Activated CD8-positive, alpha-beta memory T cell treated with anti-CD3 and anti-CD28 coated beads for 1 hour (primary cell): ENCODE data around the gene CELF6.

ENCODE experiments used
- DNase-seq, 2 donors: peaks; one replicate each; pipeline ENCODE4 v3.0.0-alpha.2; 2020; ENCODE audit warnings: low read depth in 1 of 2; ENCODE audit errors: extremely low read depth in 1 of 2

The CELF6 gene

DNA sequence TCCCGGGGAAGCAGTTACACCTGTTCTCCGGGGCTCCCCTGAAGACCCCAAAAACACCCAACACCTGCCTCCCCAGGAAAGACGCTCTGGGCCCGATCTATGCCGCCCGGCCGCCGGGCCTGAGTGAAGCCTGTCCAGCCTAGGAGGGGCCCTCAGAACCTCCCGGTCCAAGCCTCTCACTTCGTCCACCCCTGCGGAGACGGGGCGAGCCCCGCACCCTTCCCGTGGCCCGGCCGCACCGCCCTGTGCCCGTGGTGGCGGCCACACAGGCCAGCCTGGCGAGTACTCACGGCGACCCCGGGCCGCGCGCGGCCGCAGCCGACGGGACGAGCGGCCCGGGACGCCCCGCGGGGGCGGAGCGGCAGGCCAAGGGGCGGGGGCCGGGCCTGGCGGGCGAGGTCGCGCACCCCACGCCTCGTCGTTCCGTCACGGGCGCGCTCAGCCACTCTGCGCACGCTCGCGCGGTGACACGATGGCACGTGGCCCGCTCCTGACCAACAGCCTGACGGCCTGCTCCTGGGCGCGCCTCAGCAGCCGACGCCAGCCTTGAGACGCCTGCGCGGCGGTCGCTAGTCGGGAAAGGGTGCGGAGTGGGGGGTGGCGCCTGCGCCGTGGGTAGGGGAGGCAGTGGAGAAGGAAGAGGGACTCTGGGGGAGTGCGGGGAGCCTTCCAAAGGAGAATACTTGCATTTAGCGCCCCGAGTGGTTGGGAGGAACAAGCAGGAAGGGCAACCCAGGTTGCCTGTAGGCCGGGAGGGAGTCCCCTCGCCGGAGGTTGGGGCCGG lies 47.6 kb downstream of the CELF6 start, which contains the start of gene PARP6:
Gene PARP6 (minus strand): TSS at position 342 of the 784 bp plus-strand sequence. CDS start 5,077 bp downstream, outside the sequence.
- DNase-seq: peak; percentile 95 to 96

DNA sequence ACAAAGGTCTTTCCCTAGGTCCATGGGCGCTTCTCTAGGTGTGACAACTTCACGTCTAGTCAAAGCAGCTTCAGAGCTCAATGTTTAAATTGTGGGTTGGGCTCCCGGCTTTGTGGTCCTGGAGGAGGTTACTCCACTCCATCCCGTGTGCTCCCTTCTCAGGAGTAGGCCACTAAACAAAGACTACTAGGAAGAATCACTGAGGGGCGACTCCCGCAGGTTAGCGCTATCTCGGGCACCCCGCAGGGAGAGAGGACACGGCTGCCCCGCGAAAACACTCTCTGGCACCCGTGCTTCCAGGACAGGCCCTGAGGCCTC lies 48.1 kb downstream of the CELF6 start:
- no peak for DNase-seq

DNA sequence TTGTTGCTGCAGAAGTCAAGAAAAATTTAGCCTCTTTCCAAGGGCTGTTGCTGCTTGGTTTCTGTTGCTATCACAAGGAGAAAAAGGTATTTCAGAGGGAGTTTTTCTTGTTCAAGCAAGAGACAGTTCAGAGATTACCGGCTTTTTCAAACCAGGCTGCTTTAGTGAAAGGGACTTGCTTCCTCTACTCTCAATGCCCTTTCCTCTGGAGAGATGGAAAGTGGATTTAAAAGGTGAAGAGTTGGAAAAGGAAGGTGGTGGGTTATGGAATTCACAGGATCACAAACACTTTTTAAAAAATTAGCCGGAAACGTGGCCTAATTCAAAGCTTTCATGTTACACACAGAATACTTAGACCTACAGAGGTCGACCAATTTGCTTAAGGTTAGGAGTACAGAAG lies 48.7 kb downstream of the CELF6 start:
- DNase-seq: no peak

DNA sequence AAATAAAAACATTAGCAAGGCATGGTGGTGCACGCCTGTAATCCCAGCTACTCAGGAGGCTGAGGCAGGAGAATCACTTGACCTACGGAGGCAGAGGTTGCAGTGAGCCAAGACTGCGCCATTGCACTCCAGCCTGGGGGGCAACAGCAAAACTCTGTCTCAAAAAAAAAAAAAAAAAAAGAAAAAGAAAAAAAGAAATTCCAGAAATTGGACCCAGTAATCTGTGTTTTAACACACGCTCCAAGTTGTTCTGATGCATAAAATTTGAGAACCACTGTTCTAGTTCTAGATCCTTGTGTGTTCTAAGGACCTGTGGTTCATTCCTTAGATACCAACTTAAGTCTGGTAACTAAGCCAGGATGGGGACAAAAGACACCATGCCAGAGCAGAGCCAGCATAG lies 50.2 kb downstream of the CELF6 start:
- no peak for DNase-seq

DNA sequence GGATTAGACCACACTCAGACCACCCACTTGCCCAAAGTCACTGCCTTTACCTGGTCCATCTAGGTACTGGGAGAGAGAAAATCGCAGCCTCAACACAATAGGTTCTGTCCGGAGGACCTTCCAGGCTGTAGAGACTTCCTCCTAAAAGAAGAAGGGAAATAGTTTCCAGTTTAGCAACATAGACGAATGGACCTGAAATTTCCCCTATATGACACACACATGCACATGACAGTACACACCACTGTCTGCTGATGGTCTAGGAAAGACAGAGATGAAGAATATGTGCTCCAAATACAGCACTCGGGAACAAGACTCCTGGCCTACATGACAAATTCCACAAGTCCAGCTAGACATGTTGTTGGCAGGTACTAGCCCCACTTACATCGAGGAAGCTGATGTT lies 54.9 kb downstream of the CELF6 start:
- DNase-seq: no peak

DNA sequence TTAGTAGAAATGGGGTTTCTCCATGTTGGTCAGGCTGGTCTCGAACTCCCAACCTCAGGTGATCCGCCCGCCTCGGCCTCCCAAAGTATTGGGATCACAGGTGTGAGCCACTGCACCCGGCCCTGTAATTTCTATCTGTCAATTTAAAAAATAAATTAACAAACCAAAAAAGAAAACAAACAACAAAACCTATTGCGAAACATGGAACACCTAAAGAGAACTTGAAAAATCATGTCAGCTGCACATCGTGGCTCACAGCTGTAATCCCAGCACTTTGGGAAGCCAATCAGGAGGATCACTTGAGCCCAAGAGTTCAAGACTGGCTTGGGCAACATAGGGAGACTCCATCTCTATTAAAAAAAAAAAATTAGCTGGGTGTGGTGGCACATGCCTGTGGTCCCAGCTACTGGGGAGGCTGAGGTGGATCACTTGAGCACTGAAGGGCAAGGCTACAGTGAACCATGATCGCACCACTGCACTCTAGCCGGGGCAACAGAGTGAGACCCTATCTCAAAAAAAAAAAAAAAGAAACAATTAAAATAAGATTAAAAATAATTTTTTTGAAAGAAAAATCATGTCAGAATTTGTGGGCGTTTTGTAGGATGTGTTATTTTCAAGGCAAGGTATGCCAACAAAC lies 67.2 kb downstream of the CELF6 start:
- no peak for DNase-seq

DNA sequence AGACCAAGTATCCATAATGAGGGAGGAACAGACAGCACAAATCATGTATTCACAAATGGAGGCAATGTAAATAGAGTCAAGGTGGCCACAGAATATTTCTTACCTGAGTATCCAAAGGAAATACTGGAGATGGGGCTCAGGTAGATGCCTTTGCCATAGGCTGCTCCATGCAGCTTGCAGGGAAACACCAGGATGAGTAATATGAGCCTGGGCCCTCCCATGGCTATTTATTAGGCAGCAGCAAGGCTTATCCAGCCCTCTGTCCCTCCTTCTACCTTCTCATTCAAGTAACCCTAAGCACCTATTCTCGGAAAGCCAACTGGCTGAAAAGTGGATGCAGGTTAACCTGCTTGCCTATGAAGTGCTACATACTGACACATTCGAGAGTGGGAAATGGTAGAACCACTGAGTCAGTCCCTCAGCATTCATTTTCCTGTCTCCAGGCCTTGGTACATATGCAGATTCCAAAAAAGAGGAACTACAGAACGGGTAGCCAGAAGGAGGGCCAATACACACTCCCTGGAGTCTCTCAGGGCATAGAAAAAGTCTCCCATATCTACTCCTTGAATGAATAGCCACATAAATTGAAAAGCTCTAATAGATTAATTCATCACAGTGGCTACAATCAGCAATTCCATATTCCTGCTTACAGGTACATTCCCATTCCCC lies 70.7 kb downstream of the CELF6 start:
- no peak for DNase-seq

DNA sequence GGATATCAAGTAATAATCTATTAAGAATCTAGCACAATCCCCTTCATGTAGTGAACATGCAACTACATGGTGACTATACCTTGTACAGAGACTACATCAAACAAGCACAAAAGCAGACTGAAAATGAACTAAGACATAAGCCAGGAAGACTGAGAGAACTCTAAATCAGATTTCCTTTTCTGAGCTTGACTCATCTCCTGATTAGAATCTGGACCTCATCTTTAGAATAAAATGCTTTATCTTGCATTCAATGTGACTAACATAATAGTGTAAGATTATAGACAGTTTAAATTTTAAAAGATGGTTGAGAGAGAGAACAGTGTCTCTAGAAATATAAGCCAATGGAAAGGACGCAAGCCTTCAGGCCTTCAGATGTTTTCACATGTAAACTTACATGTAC lies 71.4 kb downstream of the CELF6 start:
- no peak for DNase-seq

DNA sequence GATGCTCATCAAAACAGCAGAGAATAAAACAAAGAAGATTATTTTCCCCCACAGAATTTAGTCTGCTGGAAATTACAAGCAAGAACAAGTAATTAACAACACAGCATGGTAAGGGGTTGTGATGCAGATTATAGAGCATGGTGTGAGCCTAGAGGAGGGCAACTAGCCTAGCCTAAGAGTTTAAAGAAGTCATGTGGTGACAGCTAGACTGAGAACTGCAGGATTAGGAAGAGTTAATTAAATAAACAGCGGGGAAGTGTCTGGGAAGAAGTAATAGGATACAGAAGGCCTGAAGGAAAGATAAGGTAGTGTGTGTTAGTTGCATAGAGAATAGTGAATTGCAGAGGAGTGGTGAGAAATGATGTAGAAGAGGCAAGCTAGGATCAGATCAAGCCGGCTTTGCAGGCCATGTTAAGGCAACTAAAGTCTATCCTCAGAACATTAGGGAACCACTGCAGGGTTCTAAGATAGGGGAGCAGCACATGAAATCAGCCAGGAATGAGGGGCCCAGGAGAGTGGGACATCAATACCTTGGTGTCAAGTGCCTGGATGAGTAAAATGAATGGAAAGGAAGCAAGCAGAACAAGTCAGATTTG lies 77.1 kb downstream of the CELF6 start:
- DNase-seq: no peak

DNA sequence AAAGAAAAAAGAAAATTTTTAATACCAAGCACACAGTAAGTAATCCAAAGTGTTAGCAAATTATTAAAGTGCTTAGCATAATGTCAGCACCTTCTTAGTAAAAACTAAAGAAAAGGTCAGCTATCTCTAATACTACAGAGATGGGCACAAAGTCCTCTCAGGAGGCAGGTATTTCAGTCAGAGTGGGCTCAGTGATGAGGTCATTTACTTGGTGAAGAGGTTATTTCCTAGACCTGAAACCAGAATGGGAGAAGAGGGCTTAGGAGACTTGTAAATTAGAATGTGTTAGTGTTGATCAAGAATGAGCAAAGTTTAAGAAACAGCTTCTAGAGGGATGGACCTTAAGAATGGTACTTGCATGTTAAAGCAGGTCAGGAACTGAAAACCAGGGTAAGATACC lies 80.3 kb downstream of the CELF6 start:
- no peak for DNase-seq

DNA sequence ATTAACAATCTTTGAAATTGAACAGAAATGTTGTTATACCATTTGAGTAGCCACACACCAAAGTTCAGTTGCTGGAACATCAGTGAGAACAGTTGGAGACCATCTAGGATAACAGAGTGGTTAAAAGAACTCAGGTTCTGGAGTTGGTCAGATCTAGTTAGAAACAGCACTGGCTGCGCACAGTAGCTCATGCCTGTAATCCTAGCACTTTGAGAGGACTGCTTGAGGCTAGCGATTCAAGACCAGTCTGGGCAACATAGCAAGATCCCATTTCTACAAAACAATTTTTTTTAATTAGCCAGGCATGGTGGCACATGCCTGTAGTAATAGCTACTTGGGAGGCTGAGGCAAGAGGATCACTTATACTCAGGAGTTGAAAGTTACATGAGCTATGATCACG lies 81.4 kb downstream of the CELF6 start:
- DNase-seq: no peak

DNA sequence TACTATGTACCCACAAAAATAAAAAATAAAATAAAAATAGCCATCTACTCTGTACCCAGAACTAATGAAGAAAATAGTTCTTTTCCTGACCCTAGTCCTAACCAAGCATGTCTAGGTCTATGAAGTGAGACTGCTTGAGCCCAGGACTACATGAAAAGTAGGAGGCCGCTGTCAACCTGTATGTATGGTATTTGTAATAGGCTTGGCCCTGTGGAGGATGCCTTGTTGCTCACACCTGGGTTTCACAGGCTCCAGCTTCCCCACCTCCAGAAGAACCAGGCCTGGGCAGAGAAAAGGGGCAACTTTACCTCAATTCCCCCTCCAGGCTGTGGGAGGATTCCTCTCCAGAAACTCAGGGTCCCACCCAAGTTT lies 82.1 kb downstream of the CELF6 start:
- DNase-seq: no peak

DNA sequence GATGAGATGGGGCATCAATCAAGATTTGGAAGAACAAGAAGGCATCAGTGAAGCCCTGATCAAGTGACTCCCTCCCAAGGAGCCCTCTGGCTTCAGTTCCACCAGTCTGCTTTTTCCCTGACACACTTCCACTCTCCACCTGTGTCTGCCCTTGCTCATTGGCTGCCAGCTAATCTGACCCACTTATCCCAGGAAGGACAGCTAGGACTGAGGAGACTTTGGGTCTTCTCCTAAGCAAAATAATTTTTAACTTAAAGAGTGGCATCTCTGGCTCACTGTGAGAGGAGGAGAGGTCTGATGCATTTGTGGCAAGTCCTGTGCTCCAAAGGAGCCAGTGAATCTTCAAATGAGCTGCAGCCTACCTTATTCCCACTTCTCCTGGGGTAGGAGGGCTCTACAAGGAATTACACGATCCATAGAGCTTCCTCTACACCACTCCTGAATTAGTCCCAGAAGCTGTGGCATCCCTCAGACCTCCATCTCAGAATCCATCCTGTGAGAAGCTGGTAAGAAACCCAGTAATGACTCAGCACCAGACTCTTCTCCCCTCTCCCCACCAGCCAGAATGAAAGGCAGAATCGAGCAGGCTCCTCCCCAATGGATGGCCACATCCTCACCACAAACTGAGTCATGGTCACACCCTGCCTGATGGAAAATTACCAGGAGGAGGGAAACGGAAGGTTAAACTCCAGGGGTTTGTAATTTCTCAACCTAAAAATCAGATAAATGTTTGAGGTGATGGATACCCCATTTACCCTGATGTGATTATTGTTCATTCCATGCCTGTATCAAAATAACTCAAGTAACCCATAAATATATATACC lies 82.7 kb downstream of the CELF6 start:
- no peak for DNase-seq

DNA sequence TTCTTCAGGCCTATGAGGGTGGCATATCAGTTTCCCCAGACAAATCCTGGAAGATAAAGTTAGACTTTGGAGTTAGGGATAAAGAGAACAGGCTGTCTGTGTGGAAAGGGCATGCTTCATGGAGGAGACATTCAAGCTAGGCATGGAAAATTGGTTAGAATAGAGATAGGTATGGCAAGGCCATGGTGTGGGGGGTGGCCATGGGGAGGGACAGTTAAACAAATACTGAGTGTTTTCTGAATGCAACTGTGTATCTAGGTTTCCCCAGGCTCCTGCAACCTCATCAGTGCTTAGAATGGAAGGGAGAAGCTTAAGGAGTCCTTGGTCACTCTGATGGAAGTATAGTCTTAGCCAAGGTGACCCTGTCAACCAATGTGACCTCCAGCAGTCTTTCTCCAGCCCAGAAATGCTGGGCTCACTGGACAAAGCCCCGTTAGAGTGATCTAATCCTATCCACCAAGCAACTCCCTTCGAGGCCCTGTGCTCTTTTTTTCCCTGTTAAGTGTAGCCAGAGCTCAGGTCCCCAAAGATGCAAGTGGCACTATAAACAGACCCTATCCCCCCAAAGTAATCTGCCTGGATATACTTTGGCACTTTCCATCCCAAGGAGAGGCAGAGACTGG lies 83.5 kb downstream of the CELF6 start:
- no peak for DNase-seq

DNA sequence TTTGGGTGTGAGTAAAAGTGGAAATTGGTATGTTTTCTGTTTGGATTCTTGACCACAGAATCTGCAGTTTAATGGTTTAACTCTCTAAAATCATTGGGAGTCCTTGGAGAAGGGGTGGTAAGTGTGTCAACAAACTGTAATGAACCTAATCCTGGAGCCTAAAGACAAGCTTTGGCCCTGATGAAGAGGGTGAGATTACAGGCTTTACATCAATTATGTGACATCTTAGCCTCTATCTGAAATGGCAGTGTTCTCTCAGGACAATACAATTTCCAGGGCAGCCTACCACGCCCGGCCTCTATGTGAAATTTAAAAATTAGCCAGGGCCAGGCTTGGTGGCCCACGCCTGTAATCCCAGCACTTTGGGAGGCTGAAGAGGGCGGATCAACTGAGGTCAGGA lies 84.7 kb downstream of the CELF6 start:
- no peak for DNase-seq
